Activated CD4-positive, alpha-beta T cell treated with anti-CD3 and anti-CD28 coated beads, Interleukin-2, amount 50 U/mL, for 24 hours (primary cell): ENCODE data around the gene FHIP2A.
"Not testable (repeated sequence)": the region's sequence is repeated elsewhere in the genome, so short reads cannot be mapped to it uniquely, and the experiment has no call there.

Source experiments
- DNase-seq, 2 donors: peaks; one replicate each; pipeline ENCODE4 v3.0.0-alpha.2; 2020; ENCODE audit warnings: low read depth in 1 of 2, low spot score in 1 of 2

Gene FHIP2A, protein sequence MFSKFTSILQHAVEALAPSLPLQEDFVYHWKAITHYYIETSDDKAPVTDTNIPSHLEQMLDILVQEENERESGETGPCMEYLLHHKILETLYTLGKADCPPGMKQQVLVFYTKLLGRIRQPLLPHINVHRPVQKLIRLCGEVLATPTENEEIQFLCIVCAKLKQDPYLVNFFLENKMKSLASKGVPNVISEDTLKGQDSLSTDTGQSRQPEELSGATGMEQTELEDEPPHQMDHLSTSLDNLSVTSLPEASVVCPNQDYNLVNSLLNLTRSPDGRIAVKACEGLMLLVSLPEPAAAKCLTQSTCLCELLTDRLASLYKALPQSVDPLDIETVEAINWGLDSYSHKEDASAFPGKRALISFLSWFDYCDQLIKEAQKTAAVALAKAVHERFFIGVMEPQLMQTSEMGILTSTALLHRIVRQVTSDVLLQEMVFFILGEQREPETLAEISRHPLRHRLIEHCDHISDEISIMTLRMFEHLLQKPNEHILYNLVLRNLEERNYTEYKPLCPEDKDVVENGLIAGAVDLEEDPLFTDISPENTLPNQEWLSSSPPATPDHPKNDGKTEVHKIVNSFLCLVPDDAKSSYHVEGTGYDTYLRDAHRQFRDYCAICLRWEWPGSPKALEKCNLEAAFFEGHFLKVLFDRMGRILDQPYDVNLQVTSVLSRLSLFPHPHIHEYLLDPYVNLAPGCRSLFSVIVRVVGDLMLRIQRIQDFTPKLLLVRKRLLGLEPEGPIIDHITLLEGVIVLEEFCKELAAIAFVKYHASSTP

DNA sequence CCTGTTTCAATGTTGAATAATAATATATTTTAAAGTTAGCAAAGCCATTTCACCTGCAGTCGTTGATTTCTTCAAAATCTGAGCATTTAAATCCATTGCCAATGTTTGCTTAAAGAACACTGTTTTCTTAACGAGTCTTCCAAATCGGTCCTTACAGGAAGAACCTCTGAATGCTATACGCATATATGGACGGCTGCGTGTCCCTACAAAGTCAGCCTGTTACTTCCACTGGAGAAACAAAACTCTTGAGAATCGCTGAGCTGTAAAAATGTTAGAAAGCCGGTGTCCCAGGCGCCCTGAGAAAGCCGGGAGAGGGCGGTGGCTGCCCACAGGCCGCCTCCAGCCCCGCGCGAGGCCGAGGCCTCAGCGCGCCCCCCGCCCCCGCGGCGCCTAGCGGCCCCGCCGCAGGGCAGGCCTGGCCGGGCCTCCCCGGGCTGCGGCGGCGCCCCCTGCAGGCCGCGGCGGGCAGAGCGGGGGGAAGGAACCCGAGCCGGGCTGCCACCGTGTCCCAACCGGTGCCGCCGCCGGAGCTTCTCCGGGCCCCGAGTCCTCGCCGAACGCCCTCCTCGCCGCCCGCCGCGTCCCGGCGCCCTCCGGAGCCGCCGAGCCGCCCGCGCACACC, at the start of gene FHIP2A:
FHIP2A (plus strand) TSS at position 488 of the 622 bp plus-strand sequence. CDS start 299 bp downstream, outside the sequence.
- peak; percentile 73 for DNase-seq

GRCh38 chr10:114772496-114773196, 48.9 kb upstream of the FHIP2A start:
- no peak for DNase-seq

GRCh38 chr10:114773197-114773532, 48.4 kb upstream of the FHIP2A start:
- DNase-seq = no peak

GRCh38 chr10:114775082-114775481, 46.5 kb upstream of the FHIP2A start:
- not testable (repeated sequence) for DNase-seq

DNA sequence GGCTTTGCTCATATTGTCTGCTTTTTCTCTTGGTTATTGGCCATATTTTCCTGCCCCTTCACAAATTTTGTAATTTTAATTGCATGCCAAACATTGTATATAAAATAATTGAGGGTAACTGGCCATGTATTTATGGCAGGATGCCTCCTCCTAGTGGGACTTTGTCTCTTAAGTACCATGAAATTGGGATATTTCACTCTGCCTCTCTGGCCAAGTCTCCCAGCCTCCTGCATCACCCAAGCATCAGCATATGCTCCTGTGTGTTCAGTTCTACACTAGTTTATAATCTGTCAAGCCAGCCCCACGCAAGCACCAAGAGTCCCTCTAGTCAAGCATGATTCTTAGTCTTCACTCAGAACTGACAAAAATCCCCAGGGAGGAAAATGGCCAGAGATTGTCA, 44.2 kb upstream of the FHIP2A start:
- no peak for DNase-seq

DNA sequence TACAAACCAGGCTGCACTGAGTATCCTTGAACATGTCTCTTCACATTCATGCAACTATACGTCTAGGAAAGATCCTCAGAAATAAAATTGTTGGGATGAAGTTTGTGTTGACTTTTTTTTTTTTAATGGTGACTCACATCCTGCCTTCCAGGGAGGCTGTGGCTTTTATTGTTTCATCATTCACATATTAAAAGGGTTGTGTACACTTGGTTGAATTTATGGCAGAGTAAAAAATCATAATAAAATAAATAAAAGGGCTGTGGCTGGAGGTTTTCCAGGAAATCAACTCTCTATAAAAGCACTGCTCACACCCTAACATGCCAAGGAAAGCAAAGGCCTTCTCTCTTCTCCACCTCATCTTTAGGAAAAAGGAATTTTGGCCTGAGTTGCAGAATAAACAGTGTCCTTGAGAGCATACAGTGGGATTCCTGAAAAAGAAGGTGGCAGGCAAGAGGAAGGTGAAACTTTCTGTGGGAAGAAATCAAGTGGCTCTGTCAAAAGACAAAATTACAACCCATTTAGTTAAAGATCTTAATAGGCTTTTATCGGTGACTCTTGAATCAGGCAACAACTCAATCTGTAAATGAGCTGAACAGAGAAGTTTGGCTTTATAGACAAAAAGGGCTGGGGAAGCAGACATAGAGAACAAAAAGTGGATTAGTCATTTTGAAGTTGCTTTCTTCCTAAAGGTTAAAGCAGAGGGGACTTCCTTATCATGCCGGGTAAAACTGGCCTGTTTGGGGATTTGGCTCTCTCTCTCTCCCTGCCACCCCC, 41.6 kb upstream of the FHIP2A start:
- DNase-seq = no peak

GRCh38 chr10:114780577-114781184, 40.9 kb upstream of the FHIP2A start:
- DNase-seq = no peak

GRCh38 chr10:114782666-114783065, 38.9 kb upstream of the FHIP2A start:
- no peak for DNase-seq

GRCh38 chr10:114783686-114784085, 37.9 kb upstream of the FHIP2A start:
- no peak for DNase-seq

- not testable (repeated sequence) for DNase-seq
Measured at GRCh38 chr10:114786492-114786891, 35.1 kb upstream of the FHIP2A start.

DNA sequence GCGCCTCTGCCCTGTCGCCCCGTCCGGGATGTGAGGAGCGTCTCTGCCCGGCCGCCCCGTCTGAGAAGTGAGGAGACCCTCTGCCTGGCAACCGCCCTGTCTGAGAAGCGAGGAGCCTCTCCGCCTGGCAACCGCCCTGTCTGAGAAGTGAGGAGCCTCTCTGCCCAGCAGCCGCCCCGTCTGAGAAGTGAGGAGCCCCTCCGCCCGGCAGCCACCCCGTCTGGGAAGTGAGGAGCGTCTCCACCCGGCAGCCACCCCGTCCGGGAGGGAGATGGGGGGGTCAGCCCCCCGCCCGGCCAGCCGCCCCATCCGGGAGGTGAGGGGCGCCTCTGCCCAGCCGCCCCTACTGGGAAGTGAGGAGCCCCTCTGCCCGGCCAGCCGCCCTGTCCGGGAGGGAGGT, 34.4 kb upstream of the FHIP2A start:
- DNase-seq = not testable (repeated sequence)

DNA sequence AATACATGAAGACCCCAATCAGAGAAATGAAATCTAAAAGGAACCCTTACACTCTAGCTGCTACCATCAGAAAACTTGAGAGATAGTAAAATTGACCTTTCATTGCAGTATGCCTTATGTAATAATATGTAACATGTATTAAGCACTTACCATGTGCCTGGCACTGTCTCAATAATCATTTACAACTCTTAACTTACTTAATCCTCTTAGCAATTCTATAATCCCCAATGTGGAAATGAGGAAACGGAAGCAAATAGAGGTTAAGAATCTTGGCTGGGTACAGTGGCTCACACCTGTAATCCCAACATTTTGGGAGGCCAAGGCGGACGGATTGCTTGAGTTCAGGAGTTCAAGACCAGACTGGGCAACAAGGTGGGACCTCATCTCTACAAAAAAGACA, 29.8 kb upstream of the FHIP2A start:
- DNase-seq = no peak

DNA sequence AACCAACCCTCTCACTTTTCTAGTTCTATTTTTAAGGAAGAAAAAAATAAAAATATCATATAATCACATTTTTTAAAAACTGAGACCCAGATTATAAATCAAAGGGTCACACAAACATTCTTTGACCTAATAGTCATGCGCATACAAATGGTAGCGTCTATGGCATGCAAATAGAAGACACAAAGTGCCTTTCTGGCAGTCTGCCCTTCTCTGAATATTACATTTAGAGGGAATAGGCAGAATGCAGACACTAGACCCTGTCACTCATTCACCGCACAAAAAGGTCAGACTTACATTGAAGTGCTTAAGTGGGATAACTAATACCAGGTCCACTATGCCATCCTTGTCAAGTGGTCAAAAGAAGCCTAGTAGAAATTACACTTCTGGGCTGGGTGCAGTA, 26.5 kb upstream of the FHIP2A start:
- no peak for DNase-seq

GRCh38 chr10:114800361-114800760, 21.2 kb upstream of the FHIP2A start:
- no peak for DNase-seq

- DNase-seq = no peak
Measured at GRCh38 chr10:114801411-114801813, 20.2 kb upstream of the FHIP2A start.

DNA sequence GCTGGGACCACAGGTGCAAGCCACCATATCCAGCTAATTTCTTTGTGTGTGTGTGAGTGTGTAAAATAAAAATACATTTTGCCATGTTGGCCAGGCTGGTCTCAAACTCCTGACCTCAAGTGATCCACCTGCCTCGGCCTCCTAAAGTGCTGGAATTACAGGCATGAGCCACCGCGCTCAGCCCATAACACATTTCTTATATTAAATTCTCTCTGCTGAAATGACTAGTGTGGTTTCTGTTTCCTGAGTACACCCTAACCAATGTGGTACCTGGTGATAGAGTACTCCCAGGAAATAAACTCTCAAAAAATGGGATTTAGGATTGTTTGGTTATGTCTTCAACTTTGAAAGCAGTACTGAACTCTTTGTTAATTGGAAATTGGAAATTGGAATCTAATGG, 19.4 kb upstream of the FHIP2A start:
- no peak for DNase-seq

DNA sequence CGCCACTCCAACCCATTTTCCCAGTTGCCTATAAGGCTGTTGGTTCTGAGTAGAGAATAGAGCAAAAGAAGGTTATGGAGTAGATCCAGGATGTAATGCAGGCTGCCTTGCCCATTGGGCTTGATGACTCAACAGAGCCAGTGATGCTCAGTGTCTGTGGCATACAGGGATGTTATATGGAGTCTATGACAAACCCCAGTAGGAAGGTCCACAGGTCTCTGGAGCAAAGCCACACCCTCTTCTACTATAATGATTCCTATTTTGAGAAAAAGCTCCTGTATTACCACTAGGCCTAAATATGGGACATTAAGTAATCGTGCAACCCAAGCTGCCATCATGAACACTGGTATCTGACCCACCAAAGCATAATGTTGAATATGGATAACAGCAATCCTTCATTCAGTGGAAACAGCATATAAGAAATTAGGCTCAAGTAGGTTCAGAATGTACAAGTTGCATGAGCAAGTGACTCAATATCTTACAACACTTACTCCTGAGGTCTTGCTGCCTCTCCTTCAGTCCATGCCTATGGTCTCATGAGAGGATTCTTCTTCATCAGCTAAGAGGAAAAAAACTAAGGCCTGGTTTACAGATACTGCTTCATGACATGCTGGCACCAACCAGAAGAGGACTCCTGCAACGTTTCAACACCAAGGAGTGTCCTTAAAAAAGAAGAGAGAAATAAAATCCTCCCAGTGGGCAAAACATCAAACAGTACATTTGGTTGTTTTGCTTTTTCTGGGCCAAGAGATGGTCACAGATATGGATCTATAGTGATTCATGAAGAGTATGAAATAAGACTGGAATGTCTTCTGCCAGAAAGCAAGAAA, 14.8 kb upstream of the FHIP2A start:
- no peak for DNase-seq

- DNase-seq = no peak
Measured at GRCh38 chr10:114808982-114809381, 12.6 kb upstream of the FHIP2A start.

GRCh38 chr10:114810926-114811325, 10.7 kb upstream of the FHIP2A start:
- no peak for DNase-seq
